ENCODE data around the gene PSME4. TPM values are rescaled to one million over a fixed set of nuclear protein-coding genes. Genes with fewer than 3 reads are reported as not detected.
"Not testable (repeated sequence)": the region's sequence is repeated elsewhere in the genome, so short reads cannot be mapped to it uniquely, and the experiment has no call there.

Gene PSME4
- total and polyA plus RNA-seq, 8 donors: 41.5 to 56.9 (median 48.5) TPM

GRCh38 chr2:53827398-53828175, 143.2 kb downstream of the PSME4 start:
- Histone ChIP-seq H3K9me3 (no peaks in the 10 kb centered on the region), H3K27me3 (no peaks in the 10 kb centered on the region), H3K36me3 (peaks cover 0 to 14% of the 10 kb centered on the region in 2 donors), H3K4me3 (no peak overlapping the region), H3K27ac (no peak overlapping the region), H3K4me1 (no peaks in the 10 kb centered on the region)
- intact Hi-C loops (cut with DNase I): no loop called here
- no peak for DNase-seq
- TF ChIP-seq, protein P1, sequence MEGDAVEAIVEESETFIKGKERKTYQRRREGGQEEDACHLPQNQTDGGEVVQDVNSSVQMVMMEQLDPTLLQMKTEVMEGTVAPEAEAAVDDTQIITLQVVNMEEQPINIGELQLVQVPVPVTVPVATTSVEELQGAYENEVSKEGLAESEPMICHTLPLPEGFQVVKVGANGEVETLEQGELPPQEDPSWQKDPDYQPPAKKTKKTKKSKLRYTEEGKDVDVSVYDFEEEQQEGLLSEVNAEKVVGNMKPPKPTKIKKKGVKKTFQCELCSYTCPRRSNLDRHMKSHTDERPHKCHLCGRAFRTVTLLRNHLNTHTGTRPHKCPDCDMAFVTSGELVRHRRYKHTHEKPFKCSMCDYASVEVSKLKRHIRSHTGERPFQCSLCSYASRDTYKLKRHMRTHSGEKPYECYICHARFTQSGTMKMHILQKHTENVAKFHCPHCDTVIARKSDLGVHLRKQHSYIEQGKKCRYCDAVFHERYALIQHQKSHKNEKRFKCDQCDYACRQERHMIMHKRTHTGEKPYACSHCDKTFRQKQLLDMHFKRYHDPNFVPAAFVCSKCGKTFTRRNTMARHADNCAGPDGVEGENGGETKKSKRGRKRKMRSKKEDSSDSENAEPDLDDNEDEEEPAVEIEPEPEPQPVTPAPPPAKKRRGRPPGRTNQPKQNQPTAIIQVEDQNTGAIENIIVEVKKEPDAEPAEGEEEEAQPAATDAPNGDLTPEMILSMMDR (IDR thresholded peaks at IDR 0.05): no peak
- ATAC-seq: no peak

DNA sequence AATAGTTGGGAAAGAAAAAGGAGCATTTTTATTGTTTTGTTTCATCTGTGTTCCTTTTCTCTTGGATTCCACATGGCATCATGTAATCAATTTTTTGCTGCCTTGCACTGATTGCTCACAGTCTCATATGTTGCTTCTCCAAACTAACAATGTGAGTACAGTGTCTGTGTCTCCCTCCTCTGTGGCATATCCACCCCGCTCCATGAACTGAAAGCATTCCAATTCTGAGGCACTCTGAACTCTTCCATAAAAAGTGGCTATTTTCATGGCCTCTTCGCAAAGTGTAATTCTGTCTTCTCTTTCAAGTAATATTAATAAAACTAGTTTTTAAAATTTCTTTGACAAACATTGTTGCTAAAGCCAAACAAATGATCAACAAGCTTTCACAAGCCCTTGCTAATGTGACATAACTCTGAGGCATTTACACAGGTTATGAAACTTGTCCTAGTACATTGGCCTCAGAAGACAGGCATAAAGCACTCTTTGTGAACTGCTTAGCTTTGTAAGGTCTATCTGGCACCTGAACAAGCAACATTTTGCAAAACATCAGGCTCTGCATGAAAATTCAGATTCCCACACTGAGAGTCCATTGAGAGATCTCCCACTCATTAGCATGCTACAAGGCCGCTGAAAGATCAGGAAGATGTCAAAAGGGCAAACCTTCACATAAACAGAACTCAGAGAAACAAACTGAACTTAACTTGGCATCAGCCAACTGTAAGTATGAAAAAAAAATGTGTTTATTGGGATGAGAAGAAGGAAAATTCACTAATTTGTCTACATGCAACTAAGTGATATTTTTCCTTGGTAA, 144.0 kb downstream of the PSME4 start:
- H3K4me3 ChIP-seq: no peak overlapping the region
- no peaks in the 10 kb centered on the region for H3K9me3 ChIP-seq
- DNase-seq (no peak), ATAC-seq (no peak)
- H3K36me3 ChIP-seq: peaks cover 0 to 7% of the 10 kb centered on the region in 2 donors
- intact Hi-C loops (cut with DNase I): no loop called here
- TF ChIP-seq, protein P1 (IDR thresholded peaks at IDR 0.05): no peak
- no peak overlapping the region for H3K27ac ChIP-seq
- no peaks in the 10 kb centered on the region for H3K4me1 ChIP-seq
- no peaks in the 10 kb centered on the region for H3K27me3 ChIP-seq

GRCh38 chr2:53826030-53826410, 144.8 kb downstream of the PSME4 start:
- no peak overlapping the region for H3K27ac ChIP-seq

DNA sequence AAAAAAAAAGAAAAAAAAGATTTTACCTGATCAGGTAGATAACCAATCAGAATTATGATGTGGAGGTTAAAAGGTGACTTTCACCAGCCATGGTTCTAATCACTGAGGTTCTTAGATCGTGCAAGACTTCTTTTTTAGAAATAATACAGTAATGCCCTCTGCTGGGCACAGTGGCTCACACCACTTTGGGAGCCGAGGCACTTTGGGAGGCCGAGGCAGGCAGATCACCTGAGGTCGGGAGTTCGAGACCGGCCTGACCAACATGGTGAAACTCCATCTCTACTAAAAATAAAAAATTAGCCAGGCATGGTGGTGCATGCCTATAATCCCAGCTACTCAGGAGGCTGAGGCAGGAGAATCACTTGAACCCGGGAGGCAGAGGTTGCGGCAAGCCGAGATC, 147.2 kb downstream of the PSME4 start:
- peaks cover 0 to 16% of the 10 kb centered on the region in 2 donors for H3K36me3 ChIP-seq
- H3K9me3 ChIP-seq; DNase-seq; H3K4me3 ChIP-seq; ATAC-seq; H3K27ac ChIP-seq; intact Hi-C loops (cut with DNase I); H3K4me1 ChIP-seq; H3K27me3 ChIP-seq: not testable (repeated sequence)
- TF ChIP-seq, protein P1 (IDR thresholded peaks at IDR 0.05): peak in 1 of 2 donors; percentile 24

More at GRCh38 chr2:53826030-53826410, 144.8 kb downstream of the PSME4 start:
- intact Hi-C loops (cut with DNase I): no loop called here
- no peak for ATAC-seq
- no peak overlapping the region for H3K4me3 ChIP-seq
- TF ChIP-seq, protein P1 (IDR thresholded peaks at IDR 0.05): no peak
- peaks cover 0 to under 1% of the 10 kb centered on the region in 2 donors for H3K36me3 ChIP-seq
- H3K4me1 ChIP-seq: no peaks in the 10 kb centered on the region
- no peak for DNase-seq
- H3K9me3 ChIP-seq: no peaks in the 10 kb centered on the region
- no peaks in the 10 kb centered on the region for H3K27me3 ChIP-seq

DNA sequence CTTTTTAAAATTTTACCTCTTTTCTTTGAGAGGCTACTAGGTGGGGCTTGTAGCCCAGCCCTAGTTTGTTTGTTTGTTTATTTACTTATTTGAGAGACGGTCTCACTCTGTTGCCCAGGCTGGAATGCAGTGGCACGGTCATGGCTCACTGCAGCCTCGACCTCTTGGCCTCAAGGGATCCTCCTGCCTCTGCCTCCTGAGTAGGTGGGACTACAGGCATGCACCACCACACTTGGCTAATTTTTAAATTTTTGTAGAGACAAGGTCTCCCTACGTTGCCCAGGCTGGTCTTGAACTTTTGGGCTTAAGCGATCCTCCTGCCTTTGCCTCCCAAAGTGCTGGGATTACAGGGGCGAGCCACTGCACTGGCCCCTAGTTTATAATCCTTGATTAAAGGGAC, 149.0 kb downstream of the PSME4 start:
- H3K36me3 ChIP-seq: peaks cover 0 to 34% of the 10 kb centered on the region in 2 donors
- TF ChIP-seq, protein P1 (IDR thresholded peaks at IDR 0.05): no peak
- H3K4me1 ChIP-seq: no peaks in the 10 kb centered on the region
- H3K27ac ChIP-seq: no peak overlapping the region
- H3K4me3 ChIP-seq: no peak overlapping the region
- DNase-seq (no peak), ATAC-seq (no peak)
- intact Hi-C loops (cut with DNase I): no loop called here
- H3K9me3 ChIP-seq: no peaks in the 10 kb centered on the region
- no peaks in the 10 kb centered on the region for H3K27me3 ChIP-seq

Measured in left lung (tissue), 10 donors.